ENCODE measurements around the gene SDCBP2.

SDCBP2 gene

GRCh38 chr20:1331801-1332453, 3.0 kb upstream of the SDCBP2 start:
- H3K27me3 ChIP-seq (ENCODE audit: insufficient read depth, low read length, poor library complexity) = no peaks in the 10 kb centered on the region
- H3K23ac ChIP-seq (ENCODE audit: low read length) = no peak overlapping the region
- no peak overlapping the region for H2AK5ac ChIP-seq (ENCODE audit: low read length)
- H2BK120ac ChIP-seq (ENCODE audit: low read depth, low read length) = no peak overlapping the region
- no peak overlapping the region for H3K27ac ChIP-seq (ENCODE audit: low read depth, low read length)
- no peak overlapping the region for H4K8ac ChIP-seq (ENCODE audit: low read depth, low read length)
- no peaks in the 10 kb centered on the region for H3K4me1 ChIP-seq (ENCODE audit: control insufficient read depth, low read depth, low read length)
- no CpG with 5 or more reads among the region's 6 CpGs for WGBS (ENCODE audit: extremely low coverage, insufficient coverage, low lambda C conversion rate)
- no peak overlapping the region for H3K4me2 ChIP-seq (ENCODE audit: low read length)
- no peak overlapping the region for H3K9ac ChIP-seq (ENCODE audit: low read length)
- H2BK15ac ChIP-seq (replicated peaks; ENCODE audit: low read depth) = no peak overlapping the region
- peaks cover 33% of the 10 kb centered on the region for H3K79me1 ChIP-seq (ENCODE audit: low read length)
- no peak overlapping the region for H3K56ac ChIP-seq (ENCODE audit: low read length)
- H3K4me3 ChIP-seq (ENCODE audit: low read length) = no peak overlapping the region
- no peak overlapping the region for H3K18ac ChIP-seq (ENCODE audit: low read length)
- DNase-seq = no peak
- H2BK5ac ChIP-seq (ENCODE audit: low read length) = no peak overlapping the region
- no peaks in the 10 kb centered on the region for H3K36me3 ChIP-seq (ENCODE audit: control insufficient read depth, insufficient read depth, low read length)
- H3K4ac ChIP-seq (ENCODE audit: low read depth, low read length) = no peak overlapping the region
- no peak overlapping the region for H4K5ac ChIP-seq (ENCODE audit: low read length)
- peaks cover 16% of the 10 kb centered on the region for H3K79me2 ChIP-seq (ENCODE audit: control insufficient read depth, insufficient read depth, low read length)

- no peak overlapping the region for H4K5ac ChIP-seq (ENCODE audit: low read length)
- H3K23ac ChIP-seq (ENCODE audit: low read length) = no peak overlapping the region
- no peaks in the 10 kb centered on the region for H3K36me3 ChIP-seq (ENCODE audit: control insufficient read depth, insufficient read depth, low read length)
- H3K79me1 ChIP-seq (ENCODE audit: low read length) = peaks cover 37% of the 10 kb centered on the region
- H3K4me3 ChIP-seq (ENCODE audit: low read length) = no peak overlapping the region
- peaks cover 24% of the 10 kb centered on the region for H3K79me2 ChIP-seq (ENCODE audit: control insufficient read depth, insufficient read depth, low read length)
- no peak for DNase-seq
- no CpG with 5 or more reads among the region's 2 CpGs for WGBS (ENCODE audit: extremely low coverage, insufficient coverage, low lambda C conversion rate)
- no peak overlapping the region for H3K18ac ChIP-seq (ENCODE audit: low read length)
- no peak overlapping the region for H3K4me2 ChIP-seq (ENCODE audit: low read length)
- H3K27me3 ChIP-seq (ENCODE audit: insufficient read depth, low read length, poor library complexity) = no peaks in the 10 kb centered on the region
- H3K4me1 ChIP-seq (ENCODE audit: control insufficient read depth, low read depth, low read length) = peaks cover 3% of the 10 kb centered on the region
- H2BK120ac ChIP-seq (ENCODE audit: low read depth, low read length) = no peak overlapping the region
- no peak overlapping the region for H3K9ac ChIP-seq (ENCODE audit: low read length)
- H3K27ac ChIP-seq (ENCODE audit: low read depth, low read length) = no peak overlapping the region
- no peak overlapping the region for H3K4ac ChIP-seq (ENCODE audit: low read depth, low read length)
- H3K56ac ChIP-seq (ENCODE audit: low read length) = no peak overlapping the region
- no peak overlapping the region for H2AK5ac ChIP-seq (ENCODE audit: low read length)
- H2BK15ac ChIP-seq (replicated peaks; ENCODE audit: low read depth) = no peak overlapping the region
- H2BK5ac ChIP-seq (ENCODE audit: low read length) = no peak overlapping the region
- H4K8ac ChIP-seq (ENCODE audit: low read depth, low read length) = no peak overlapping the region
Observed at GRCh38 chr20:1331101-1331500, 2.2 kb upstream of the SDCBP2 start.

GRCh38 chr20:1330075-1330830, 1.3 kb upstream of the SDCBP2 start:
- Histone ChIP-seq H3K23ac (ENCODE audit: low read length) (no peak overlapping the region), H3K79me2 (ENCODE audit: control insufficient read depth, insufficient read depth, low read length) (peaks cover 28% of the 10 kb centered on the region), H3K27ac (ENCODE audit: low read depth, low read length) (no peak overlapping the region), H4K5ac (ENCODE audit: low read length) (no peak overlapping the region), H3K4ac (ENCODE audit: low read depth, low read length) (no peak overlapping the region), H3K18ac (ENCODE audit: low read length) (no peak overlapping the region), H3K9ac (ENCODE audit: low read length) (no peak overlapping the region), H3K4me2 (ENCODE audit: low read length) (no peak overlapping the region), H2BK120ac (ENCODE audit: low read depth, low read length) (no peak overlapping the region), H2BK15ac (replicated peaks; ENCODE audit: low read depth) (no peak overlapping the region), H3K27me3 (ENCODE audit: insufficient read depth, low read length, poor library complexity) (no peaks in the 10 kb centered on the region), H3K56ac (ENCODE audit: low read length) (no peak overlapping the region), H2AK5ac (ENCODE audit: low read length) (no peak overlapping the region), H3K4me1 (ENCODE audit: control insufficient read depth, low read depth, low read length) (peaks cover 5% of the 10 kb centered on the region), H3K4me3 (ENCODE audit: low read length) (no peak overlapping the region), H4K8ac (ENCODE audit: low read depth, low read length) (no peak overlapping the region), H3K79me1 (ENCODE audit: low read length) (peaks cover 42% of the 10 kb centered on the region), H3K36me3 (ENCODE audit: control insufficient read depth, insufficient read depth, low read length) (no peaks in the 10 kb centered on the region), H2BK5ac (ENCODE audit: low read length) (no peak overlapping the region)
- WGBS (ENCODE audit: extremely low coverage, insufficient coverage, low lambda C conversion rate) = no CpG with 5 or more reads among the region's 6 CpGs
- DNase-seq = no peak

GRCh38 chr20:1327827-1328679, 886 bp downstream of the SDCBP2 start:
- H2BK5ac ChIP-seq (ENCODE audit: low read length) = no peak overlapping the region
- H3K4ac ChIP-seq (ENCODE audit: low read depth, low read length) = no peak overlapping the region
- H3K36me3 ChIP-seq (ENCODE audit: control insufficient read depth, insufficient read depth, low read length) = no peaks in the 10 kb centered on the region
- H3K56ac ChIP-seq (ENCODE audit: low read length) = no peak overlapping the region
- H2BK15ac ChIP-seq (replicated peaks; ENCODE audit: low read depth) = no peak overlapping the region
- no peak overlapping the region for H2AK5ac ChIP-seq (ENCODE audit: low read length)
- no peak for DNase-seq
- H3K18ac ChIP-seq (ENCODE audit: low read length) = no peak overlapping the region
- no peak overlapping the region for H3K4me2 ChIP-seq (ENCODE audit: low read length)
- H3K4me3 ChIP-seq (ENCODE audit: low read length) = no peak overlapping the region
- no peak overlapping the region for H4K8ac ChIP-seq (ENCODE audit: low read depth, low read length)
- peaks cover 42% of the 10 kb centered on the region for H3K79me1 ChIP-seq (ENCODE audit: low read length)
- peaks cover 5% of the 10 kb centered on the region for H3K4me1 ChIP-seq (ENCODE audit: control insufficient read depth, low read depth, low read length)
- H3K27me3 ChIP-seq (ENCODE audit: insufficient read depth, low read length, poor library complexity) = no peaks in the 10 kb centered on the region
- no peak overlapping the region for H4K5ac ChIP-seq (ENCODE audit: low read length)
- no peak overlapping the region for H2BK120ac ChIP-seq (ENCODE audit: low read depth, low read length)
- H3K23ac ChIP-seq (ENCODE audit: low read length) = no peak overlapping the region
- H3K79me2 ChIP-seq (ENCODE audit: control insufficient read depth, insufficient read depth, low read length) = peaks cover 28% of the 10 kb centered on the region
- H3K27ac ChIP-seq (ENCODE audit: low read depth, low read length) = no peak overlapping the region
- WGBS (ENCODE audit: extremely low coverage, insufficient coverage, low lambda C conversion rate) = no CpG with 5 or more reads among the region's 7 CpGs
- H3K9ac ChIP-seq (ENCODE audit: low read length) = no peak overlapping the region

- Histone ChIP-seq H3K4me2 (ENCODE audit: low read length) (no peak overlapping the region), H3K36me3 (ENCODE audit: control insufficient read depth, insufficient read depth, low read length) (no peaks in the 10 kb centered on the region), H3K56ac (ENCODE audit: low read length) (no peak overlapping the region), H2BK5ac (ENCODE audit: low read length) (no peak overlapping the region), H3K79me1 (ENCODE audit: low read length) (peaks cover 42% of the 10 kb centered on the region), H4K5ac (ENCODE audit: low read length) (no peak overlapping the region), H3K9ac (ENCODE audit: low read length) (no peak overlapping the region), H3K4me3 (ENCODE audit: low read length) (no peak overlapping the region), H3K27ac (ENCODE audit: low read depth, low read length) (no peak overlapping the region), H3K4ac (ENCODE audit: low read depth, low read length) (no peak overlapping the region), H2AK5ac (ENCODE audit: low read length) (no peak overlapping the region), H3K4me1 (ENCODE audit: control insufficient read depth, low read depth, low read length) (peaks cover 5% of the 10 kb centered on the region), H2BK15ac (replicated peaks; ENCODE audit: low read depth) (no peak overlapping the region), H3K27me3 (ENCODE audit: insufficient read depth, low read length, poor library complexity) (no peaks in the 10 kb centered on the region), H3K79me2 (ENCODE audit: control insufficient read depth, insufficient read depth, low read length) (peaks cover 28% of the 10 kb centered on the region), H3K23ac (ENCODE audit: low read length) (no peak overlapping the region), H4K8ac (ENCODE audit: low read depth, low read length) (no peak overlapping the region), H2BK120ac (ENCODE audit: low read depth, low read length) (no peak overlapping the region), H3K18ac (ENCODE audit: low read length) (no peak overlapping the region)
- DNase-seq = no peak
- no CpG with 5 or more reads among the region's 8 CpGs for WGBS (ENCODE audit: extremely low coverage, insufficient coverage, low lambda C conversion rate)
Observed at GRCh38 chr20:1327241-1327653, 1.7 kb downstream of the SDCBP2 start.
